HG02852 (cell line): Measurements from ENCODE around the gene CPEB4.

ENCODE experiments used
- ATAC-seq: cut with Tn5 transposase; IDR thresholded peaks from one replicate; pipeline ENCODE4 v1.9.1; 2021; ENCODE audit warnings: mild to moderate bottlenecking, moderate library complexity; ENCODE audit not compliant: unreplicated experiment

The CPEB4 gene

DNA sequence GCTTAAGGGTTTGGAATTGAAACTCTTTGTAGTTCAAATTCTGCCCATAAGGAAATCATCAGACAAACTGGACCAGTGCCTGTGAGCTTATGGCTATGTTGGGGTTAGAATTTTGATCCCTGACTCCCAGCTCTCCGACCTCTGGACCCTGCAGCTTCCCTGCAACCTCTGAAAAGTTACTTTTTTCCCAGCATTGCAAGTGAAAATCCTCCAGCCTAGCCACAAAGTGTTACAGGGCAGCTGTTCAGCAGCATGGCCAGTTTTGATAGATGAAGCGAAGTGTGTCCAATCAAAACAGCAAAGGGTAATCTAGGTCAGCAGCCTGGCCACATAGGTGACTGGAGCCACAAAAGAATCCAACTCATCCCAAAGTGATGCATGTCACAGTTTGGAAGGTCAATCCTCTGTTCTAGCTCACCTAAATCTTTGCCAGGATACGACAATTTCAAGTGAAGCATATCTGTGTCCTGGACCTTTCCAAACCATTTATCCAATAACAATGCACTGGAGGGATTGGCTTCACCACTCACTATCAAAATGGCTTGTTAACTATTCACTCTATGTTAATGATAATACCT, 4.7 kb upstream of the CPEB4 start:
- ATAC-seq = no peak

DNA sequence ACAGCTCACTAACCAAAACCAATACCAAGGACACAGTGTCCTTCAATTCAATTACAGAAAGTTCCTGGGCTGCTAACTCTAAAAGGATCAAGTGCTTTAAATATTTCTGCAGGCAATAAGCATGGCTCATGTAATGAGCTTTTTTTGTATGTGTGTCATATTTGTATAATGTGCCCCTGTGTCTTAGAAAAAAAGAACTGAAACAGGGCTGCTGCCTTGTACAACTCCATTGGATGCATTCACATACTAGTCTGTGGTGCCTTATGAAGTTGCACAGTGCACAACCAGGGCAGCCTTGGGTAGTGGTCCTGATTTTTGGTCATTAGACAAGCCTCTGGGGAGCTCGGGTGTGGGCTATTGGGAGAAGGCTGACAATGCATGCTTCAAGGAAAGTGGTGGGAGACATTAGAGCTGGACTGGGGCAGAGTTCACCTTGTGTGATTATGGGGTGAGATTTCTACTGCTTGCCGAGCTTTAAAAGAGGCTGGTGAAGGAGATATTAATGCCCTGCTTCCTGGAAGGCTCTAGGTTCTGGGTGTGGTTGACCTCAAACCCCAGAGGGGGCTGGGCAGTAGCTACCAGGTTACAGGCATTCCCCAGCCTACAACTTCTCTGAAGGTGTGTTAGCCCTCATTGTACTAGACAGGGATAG, 3.6 kb upstream of the CPEB4 start:
- no peak for ATAC-seq

DNA sequence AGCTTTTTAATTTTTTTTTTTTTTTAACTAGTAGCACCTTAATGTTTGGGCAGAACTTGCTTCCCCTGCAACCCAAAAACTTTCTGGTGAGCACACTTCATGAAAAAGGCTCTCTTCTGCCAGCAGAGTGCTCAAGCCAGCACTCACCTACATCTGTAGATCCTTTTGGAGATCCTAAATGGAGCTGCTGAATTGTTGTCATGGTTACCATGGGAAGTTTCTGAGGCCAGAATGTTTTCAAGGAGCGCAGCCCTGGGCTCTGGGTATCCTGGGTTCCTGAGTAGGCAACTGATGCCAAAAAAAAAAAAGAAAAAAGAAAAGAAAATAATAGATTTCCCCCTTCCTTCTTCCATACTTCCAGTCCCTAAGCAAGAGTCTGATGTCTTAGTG, 3.1 kb upstream of the CPEB4 start:
- ATAC-seq = no peak

DNA sequence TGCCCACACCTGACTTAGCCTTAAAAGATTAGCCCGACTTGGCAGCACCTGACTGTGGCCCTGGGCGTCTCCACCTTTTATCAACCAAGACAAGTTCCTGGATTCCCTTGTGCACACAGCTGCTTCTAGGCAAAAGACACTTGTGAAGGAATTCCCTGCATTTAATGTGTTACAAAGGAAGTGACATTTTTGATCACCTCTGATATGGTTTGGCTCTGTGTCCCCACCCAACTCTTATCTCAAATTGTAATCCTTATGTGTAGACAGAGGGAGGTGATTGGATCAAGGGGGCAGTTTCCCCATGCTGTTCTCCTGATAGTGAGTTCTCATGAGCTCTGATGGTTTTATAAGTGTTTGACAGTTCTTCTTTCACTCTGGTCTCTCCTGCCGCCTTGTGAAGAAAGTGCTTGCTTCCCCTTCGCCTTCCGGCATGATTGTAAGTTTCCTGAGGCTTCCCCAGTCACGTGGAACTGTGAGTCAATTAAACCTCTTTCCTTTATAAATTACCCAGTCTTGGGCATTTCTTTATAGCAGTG, 2.6 kb upstream of the CPEB4 start:
- no peak for ATAC-seq

DNA sequence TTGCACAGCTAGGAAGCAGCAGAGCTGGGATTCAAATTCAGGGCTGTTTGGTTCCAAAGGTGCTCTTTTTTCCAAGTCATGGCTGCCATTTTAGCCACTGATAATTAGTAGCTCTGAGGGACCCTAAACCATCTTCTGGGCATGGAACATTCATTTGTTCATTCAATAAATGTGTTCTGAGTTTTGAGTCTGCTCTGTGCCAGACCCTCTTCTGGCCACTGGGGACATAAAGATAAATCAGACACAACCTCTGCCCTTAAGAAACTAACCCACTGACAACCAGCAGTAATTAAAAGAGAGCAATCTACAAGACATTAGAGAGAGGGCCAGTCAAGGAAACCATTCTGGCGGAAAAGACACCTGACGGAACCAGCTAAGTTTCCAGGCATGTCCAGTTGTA, 2.0 kb upstream of the CPEB4 start:
- ATAC-seq = no peak

DNA sequence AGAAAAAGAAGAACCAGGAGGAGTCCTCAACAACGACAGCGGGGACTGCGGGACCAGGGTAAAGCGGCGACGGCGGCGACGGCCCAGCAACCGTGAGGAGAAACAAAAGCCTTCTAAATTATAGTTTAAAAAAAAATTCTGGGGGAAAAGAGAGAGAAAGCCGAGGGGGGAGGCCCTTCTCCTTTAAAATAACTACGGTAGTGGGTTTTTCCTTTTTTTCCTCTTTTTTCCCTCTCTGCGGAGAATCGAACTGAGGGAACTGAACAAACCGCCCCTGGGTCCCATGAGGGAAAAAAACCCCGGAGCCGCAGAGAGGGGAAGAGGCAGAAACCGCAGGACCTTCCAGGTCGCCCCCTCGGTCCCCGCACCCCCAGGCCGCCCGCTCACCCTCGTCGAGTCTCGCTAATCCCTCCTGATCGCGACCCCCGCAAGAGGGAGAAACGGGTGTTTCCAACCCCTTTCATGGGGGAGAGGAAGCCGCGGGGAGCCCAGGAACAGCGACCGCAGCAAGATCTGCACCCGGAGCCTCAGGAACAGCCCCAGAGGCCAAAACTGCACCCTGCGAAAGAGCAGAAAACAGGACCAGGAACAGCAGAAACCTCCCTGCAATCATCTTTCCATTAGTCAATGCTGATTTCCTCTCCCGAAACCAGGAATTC, 453 bp downstream of the CPEB4 start:
- no peak for ATAC-seq

DNA sequence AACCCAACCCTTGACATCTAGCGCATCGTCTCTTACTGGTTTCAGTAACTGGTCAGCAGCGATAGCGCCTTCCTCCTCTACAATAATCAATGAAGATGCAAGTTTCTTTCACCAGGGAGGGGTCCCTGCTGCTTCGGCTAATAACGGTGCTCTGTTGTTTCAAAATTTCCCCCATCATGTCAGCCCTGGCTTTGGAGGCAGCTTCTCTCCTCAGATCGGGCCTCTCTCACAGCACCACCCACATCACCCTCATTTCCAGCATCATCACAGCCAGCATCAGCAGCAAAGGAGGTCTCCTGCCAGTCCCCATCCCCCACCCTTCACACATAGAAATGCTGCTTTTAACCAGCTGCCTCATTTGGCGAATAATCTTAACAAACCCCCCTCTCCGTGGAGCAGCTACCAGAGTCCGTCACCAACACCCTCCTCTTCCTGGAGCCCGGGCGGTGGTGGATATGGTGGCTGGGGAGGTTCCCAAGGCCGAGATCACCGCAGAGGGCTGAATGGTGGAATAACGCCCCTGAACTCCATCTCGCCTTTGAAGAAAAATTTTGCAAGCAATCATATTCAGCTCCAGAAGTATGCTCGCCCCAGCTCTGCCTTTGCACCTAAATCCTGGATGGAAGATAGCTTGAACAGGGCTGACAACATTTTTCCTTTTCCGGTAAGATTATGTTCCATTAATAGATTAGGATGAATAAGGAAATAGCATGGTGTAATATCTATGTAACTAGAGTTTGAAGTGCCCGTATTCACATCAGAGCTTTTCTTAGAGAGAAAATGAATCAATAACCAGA, 2.2 kb downstream of the CPEB4 start:
- ATAC-seq = no peak

DNA sequence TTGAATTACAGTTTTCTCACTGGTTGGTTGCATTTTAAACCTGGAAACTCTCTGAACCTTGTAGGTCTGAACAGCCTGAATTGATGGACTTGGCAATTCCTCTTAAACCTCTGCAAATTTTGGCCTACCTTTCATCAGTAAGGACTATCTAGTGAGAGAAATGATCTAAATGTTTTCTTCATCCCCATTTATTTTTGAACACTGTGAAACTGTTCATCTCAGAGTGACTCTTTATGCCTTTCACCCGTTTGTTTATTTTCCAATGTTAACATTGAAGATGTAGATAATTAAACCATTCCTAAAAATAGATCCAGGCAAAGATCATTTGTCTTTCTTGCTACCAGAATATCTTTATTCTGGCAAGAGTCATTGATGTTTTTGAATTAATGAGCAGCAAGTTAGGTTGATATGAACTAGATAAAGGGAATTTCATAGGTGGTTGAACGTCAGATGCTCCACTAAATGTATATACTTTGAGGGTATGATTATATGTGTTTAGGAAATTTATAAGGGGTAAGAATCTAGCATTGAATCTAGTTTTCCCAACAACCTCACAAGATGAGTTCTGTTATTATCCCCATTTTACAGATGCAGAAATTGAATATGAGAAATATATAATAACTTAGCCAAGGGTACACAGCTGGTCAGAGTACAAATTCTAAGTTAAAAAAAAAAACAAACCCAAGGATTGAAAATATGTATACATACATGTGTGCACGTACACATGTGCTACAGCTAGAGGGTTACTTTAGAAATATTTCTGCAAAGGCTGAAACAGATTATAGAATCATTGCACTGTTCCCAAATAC, 3.4 kb downstream of the CPEB4 start:
- ATAC-seq = no peak

DNA sequence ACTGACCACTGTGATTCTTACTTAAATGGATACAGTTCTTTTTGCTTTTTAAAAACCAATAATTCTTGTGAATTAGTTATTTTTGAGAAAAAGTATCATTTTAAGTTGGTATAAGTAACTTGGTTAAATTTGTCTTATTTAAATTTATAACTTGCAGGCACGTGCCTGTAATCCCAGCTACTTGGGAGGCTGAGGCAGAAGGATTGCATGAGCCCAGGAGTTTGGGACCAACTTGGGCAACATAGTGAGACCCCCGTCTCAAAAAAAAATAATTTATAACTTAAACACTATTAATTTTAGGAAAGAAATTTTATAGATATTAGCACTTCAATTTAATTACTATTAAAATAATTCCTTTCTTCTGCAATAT, 5.0 kb downstream of the CPEB4 start:
- ATAC-seq = no peak

DNA sequence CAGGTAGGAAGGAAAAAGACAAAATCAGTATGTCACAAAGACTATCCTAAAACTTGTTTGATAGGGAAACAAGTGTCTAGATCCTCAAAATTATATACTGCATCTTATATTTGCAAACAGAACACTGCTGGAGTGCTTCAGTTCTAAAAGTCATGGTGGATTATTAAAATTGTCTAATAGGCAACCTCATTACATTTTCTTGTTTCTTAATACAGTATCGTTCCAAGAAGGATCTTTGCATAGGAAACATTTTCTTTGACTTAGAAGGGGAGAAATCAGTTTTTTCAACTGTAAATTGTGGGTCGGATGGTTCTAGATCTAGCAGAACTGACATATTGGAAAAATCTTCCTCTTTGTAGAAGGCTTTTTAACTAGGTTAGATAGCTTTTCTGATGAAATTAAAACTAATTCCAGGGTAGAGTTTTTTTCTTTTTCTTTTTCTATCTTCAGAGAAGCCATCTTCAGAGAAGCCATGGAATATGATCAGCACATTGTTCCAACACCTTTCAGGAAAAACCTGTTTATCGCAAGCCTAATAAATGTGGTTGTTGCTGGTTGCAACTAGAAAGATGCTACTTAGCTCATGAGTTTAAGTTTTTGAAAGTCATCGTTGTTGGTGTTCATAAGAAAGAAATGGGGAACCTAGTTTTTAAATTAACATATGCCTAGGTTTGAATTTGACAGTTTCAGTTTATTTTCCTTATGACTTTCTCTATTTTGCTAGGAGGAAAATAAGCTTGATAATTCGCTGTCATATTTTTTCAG, 7.4 kb downstream of the CPEB4 start:
- ATAC-seq = no peak

DNA sequence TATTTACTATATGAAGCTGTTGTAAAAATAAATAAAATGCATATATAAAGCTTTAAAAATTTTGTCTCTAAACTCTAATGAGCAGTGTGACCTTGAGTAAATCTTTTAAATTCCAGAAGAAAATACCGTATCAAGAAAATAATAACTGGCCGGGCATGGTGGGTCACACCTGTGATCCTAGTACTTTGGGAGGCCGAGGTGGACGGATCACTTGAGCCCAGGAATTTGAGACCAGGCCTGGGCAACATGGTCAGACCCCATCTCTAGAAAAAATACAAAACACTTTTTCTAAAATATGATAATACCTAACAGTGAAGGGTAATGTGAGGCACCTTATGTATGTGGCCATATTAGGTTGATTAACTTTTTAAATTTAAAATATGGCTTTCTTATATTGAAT, 8.5 kb downstream of the CPEB4 start:
- no peak for ATAC-seq

DNA sequence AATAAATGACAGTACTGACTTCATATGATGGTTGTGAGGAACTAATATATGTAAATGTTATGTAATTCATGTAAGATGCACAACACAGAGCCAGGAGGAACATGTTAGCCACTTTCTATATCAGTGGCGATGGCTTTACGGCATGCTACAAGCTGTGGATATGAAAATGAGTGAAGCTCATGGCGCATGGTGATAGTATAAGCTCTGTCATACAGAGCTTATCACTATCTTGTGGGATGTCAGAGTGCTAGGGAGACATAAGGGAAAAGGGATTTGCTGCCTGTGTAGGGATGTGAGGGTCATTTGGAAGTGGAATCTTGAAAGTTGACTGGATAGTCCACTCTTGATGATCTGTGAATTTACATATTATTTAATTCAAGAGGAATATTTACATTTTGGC, 13.6 kb downstream of the CPEB4 start:
- ATAC-seq = no peak

DNA sequence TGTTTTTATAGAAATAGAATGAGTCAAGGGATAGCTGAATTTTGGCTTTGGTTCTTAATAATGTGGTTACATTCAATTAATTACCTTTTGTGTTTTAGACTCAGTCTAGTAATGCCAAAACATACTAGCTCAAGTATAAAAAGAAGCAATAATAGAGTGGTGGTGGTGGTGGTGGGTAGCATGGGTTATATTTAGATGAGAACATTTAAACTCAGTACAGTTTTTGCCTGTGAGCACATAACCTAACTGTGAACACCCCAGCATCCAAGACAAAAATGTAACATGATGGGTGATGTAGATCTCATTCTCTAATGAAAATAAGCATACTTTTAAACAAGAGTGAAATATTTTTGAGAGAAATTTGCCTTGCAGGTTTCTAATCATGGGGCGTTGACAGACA, 14.2 kb downstream of the CPEB4 start:
- ATAC-seq = no peak

DNA sequence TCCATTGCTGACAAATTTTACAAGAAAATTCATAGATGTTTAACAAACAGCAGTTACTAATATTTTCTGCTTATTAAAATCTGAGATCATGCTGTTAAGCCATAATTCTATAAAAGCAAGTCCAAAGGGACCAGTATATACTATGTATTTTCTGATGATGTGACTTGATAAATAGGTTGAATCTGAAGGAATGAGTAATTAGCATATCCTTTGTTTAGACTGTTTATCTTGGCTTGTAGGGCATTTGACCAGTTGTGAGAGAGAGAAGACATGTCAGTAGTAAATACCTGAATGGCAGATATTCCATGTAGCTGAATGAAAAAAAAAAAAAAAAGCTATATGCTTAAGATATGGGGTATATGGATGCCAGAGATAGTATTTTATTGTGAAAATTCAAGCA, 14.6 kb downstream of the CPEB4 start:
- no peak for ATAC-seq

DNA sequence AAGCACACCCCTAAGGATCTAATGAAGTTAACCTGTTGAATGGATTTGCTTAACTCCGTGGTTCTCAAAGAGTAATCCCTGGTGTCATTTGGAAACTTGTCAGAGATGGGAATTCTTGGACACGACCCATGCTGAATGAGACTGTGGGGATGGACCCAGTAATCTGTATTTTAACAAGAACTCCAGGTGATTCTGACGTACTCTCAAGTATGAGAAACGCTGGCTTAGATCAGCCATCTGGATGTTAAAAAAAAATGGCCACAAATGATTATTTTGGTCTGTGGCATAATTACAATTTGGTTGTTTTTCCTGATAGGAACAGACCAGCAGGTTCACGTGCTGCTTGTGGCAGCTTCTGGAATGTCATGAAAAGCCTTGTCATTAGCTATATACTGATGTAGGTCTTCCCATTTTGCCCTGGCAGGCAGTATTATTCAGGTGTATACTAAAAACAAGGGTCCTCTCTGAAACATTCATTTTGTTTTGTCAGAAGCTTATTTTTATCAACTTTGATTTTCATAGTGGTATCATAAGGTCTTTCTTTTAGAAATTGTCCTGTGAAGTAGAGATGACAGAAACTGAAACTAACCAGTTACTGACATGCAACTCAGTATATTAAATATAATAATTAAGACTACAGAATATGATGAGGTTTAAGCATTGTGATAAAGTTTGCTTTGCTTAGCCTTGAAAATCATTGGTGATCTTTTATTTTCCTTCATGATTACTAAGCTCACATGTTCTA, 15.4 kb downstream of the CPEB4 start:
- ATAC-seq = no peak

DNA sequence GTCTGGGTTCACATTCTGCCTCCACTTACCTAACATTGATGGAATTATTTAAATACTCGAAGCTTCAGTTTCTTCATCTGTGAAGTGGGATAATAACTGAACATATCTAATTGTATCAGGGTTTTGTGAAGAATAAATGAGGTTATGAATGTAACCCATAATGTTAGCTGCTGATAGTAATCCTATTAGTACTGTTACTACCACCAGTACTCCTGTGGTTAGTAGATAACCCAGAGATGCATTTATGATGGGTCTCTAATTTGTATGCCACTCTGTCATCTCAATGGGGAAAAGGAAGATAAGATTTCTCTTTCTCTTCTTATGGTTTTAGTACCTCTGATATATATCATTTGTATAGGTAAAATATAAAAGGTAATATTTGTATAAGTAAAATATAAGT, 16.0 kb downstream of the CPEB4 start:
- ATAC-seq = no peak

DNA sequence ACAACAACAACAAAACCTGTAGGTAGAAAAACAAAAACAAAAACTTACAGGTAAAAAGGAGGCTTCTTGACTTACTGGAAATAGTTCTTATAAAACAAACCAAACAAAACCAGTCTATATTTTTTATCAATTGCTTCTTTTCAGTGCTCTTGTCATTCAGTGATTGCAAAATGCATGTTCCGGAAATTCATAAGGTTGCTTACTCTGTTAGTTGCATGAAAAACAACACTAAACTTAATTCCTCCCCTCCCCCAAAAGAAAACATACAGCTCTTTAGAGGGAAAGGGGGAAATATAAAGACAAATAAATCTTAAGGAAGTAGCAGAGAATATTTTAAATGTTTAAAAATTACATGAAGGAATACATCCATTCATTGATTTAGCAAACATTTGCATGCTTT, 19.1 kb downstream of the CPEB4 start:
- ATAC-seq = no peak

DNA sequence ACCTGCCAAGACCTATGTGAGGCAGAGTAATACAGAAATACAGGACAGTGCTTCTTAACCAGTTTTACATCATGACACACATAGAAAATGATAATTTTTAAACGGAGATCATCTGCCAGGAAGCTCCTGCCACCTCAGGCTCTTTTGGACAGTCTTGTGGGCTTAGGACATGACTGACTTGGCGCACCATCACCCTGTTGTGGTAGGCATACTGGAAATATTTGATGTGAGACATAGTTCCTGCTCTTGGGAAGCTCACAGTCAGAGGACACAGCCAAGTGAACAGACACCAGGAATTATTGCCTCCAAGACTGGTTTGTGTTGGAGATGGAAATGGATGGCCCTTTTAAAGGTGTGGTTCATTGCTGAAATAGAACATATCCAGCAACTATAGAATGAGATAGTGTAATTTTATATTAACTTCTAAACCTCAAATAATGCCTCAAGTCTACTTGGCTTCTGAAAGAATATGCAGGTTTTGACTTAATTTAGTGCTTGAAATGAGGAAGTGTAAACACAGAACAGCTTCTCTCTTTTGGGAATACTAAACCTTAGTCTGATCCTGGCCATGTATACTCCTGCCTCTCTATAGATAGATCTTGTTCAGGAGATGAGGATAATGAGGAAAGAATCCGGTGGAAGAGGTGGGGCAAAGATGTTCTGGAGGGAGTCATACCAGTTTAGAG, 19.7 kb downstream of the CPEB4 start:
- ATAC-seq = no peak

DNA sequence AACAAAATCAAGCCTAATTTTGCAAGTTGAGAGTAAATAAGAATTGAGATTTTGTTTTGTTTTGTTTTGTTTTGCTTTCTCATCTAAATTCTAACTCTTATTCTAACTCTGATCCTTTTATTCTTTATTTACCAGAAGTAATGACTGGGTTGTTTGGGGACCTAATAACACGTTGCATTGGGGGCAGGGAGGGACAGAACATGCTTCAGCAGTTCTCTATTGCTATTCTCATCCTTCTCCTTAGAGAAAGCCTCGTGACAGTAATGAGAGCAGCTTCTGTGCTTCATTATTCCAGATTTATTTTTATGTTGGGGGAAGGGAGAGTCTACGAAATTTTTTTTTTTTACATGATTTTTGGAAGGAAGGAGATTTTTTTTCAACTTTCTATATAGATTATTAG, 21.1 kb downstream of the CPEB4 start:
- ATAC-seq = no peak
